ENCODE measurements around the gene WDFY3. TPM values are rescaled to one million over a fixed set of nuclear protein-coding genes. Genes with fewer than 3 reads are reported as not detected.
"Not testable (repeated sequence)": the region's sequence is repeated elsewhere in the genome, so short reads cannot be mapped to it uniquely, and the experiment has no call there.

The WDFY3 gene
- total and polyA plus RNA-seq, 9 donors, result 13.2 to 90.0 (median 77.4) TPM

DNA sequence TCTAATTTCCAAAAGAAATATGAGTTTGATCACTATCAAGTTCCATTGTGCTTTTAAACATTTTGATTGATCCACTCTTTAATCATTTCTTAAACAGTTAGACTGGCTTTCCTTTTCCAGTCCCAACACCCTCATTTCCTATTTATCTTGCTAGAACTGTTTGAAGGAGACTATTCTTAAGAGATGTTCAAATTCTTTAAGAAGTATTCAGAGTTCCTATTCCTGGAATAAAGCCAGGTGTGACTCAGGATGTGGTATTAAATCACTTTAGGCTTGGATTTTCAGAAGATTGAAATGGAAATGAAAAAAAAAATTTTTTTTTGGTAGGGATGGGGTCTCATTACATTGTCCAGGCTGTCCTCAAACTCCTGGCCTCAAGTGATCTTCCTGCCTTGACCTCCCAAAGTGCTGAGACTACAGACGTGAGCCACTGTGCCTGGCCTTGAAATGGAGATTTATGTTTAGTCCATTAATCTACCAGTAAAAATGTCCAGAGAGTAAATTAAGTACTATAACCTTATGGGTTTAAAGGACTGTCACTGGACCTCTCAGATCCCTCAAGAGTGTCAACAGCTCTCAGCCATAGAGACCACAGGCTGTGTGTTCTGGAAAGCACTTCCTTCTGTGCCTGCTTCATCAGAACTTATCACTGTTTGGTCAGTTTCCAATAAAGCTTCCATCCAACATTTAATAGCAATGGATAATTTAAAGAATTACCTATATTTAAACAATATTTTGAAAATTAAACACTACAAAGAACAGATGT is 292.8 kb downstream of the WDFY3 start:
- intact Hi-C loops (cut with DNase I), result no loop called here
- Histone ChIP-seq H3K9me3 (no peaks in the 10 kb centered on the region), H3K36me3 (no peaks in the 10 kb centered on the region), H3K27me3 (no peaks in the 10 kb centered on the region), H3K4me1 (ENCODE audit: insufficient read depth) (no peaks in the 10 kb centered on the region), H3K27ac (no peak overlapping the region), H3K4me3 (no peak overlapping the region)
- 16 to 34% (median 24%) methylated on average over 1 of the region's 1 CpG for WGBS, 3 donors
- TF ChIP-seq, protein P1, sequence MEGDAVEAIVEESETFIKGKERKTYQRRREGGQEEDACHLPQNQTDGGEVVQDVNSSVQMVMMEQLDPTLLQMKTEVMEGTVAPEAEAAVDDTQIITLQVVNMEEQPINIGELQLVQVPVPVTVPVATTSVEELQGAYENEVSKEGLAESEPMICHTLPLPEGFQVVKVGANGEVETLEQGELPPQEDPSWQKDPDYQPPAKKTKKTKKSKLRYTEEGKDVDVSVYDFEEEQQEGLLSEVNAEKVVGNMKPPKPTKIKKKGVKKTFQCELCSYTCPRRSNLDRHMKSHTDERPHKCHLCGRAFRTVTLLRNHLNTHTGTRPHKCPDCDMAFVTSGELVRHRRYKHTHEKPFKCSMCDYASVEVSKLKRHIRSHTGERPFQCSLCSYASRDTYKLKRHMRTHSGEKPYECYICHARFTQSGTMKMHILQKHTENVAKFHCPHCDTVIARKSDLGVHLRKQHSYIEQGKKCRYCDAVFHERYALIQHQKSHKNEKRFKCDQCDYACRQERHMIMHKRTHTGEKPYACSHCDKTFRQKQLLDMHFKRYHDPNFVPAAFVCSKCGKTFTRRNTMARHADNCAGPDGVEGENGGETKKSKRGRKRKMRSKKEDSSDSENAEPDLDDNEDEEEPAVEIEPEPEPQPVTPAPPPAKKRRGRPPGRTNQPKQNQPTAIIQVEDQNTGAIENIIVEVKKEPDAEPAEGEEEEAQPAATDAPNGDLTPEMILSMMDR (IDR thresholded peaks at IDR 0.05), result no peak
- TF ChIP-seq POLR2A (IDR thresholded peaks at IDR 0.05) (no peak), EP300 (IDR thresholded peaks at IDR 0.05) (no peak)
- no peak for DNase-seq

DNA sequence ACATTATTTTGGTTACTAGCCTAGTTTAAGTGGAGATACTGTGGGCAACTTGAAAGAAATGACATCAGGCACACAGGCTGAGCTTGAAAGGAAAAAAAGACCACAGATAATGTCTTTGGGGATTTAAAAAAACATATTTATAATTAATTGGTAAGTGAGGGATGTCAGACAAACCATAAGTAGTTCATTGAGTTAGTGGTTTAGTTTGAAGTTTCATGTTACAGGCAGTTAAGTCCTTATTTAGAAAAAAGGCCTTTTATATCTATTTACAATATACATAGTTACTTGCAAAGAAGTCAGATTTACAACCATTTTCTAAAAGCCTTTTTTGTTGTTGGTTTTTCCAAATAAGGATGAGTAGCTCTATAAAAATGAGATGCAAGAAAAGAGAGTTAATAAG is 294.3 kb downstream of the WDFY3 start:
- intact Hi-C loops (cut with DNase I), result no loop called here
- Histone ChIP-seq H3K27ac (no peak overlapping the region), H3K4me3 (no peak overlapping the region), H3K9me3 (no peaks in the 10 kb centered on the region), H3K36me3 (no peaks in the 10 kb centered on the region), H3K4me1 (ENCODE audit: insufficient read depth) (no peaks in the 10 kb centered on the region), H3K27me3 (no peaks in the 10 kb centered on the region)
- TF ChIP-seq, protein P1 (IDR thresholded peaks at IDR 0.05), result no peak
- TF ChIP-seq EP300 (IDR thresholded peaks at IDR 0.05) (no peak), POLR2A (IDR thresholded peaks at IDR 0.05) (no peak)
- DNase-seq, result no peak

DNA sequence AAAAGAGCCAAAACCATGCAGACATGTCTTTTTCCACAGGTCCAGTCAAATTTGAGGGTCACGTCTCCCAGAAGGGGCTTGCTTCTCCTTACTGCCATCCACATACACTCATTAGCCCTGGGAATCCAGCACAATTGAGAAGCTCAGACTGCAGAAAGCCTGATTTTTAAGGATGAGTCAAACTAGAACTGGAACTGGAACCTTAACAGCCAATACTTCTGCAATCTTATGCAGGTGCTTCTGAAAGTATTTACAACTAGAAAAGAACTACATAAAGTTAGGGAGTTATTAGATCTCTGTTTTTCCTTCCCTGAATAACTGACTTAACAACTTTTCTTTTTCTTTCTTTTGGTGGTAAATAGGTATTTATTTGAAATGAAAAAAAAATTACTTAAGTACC is 297.3 kb downstream of the WDFY3 start:
- no peaks in the 10 kb centered on the region for H3K36me3 ChIP-seq
- TF ChIP-seq, protein P1 (IDR thresholded peaks at IDR 0.05), result no peak
- TF ChIP-seq EP300 (IDR thresholded peaks at IDR 0.05) (no peak), POLR2A (IDR thresholded peaks at IDR 0.05) (no peak)
- WGBS, 3 donors, result 93 to 97% (median 96%) methylated on average over 1 of the region's 1 CpG
- H3K27ac ChIP-seq, result no peak overlapping the region
- intact Hi-C loops (cut with DNase I), result no loop called here
- no peaks in the 10 kb centered on the region for H3K9me3 ChIP-seq
- no peaks in the 10 kb centered on the region for H3K27me3 ChIP-seq
- DNase-seq, result no peak
- H3K4me1 ChIP-seq (ENCODE audit: insufficient read depth), result no peaks in the 10 kb centered on the region
- H3K4me3 ChIP-seq, result no peak overlapping the region

DNA sequence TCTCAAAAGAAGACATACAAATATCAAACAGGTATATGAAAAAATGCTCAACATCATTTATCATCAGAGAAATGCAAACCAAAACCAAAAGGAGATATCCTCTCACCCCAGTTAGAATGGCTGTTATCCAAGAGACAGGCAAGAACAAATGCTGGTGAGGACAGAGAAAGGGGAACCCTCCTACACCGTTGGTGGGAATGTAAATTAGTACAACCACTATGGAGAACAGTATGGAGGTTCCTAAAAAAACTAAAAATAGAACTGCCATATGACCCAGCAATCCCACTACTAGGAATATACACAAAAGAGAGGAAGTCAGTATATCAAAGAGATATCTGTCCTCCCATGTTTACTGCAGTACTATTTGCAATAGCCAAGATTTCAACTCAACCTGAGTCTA is 300.1 kb downstream of the WDFY3 start:
- intact Hi-C loops (cut with DNase I), result no loop called here
- Histone ChIP-seq H3K4me3 (no peak overlapping the region), H3K27me3 (no peaks in the 10 kb centered on the region), H3K36me3 (no peaks in the 10 kb centered on the region), H3K4me1 (ENCODE audit: insufficient read depth) (peaks cover 2% of the 10 kb centered on the region), H3K9me3 (no peaks in the 10 kb centered on the region), H3K27ac (no peak overlapping the region)
- no peak for TF ChIP-seq POLR2A (IDR thresholded peaks at IDR 0.05)
- TF ChIP-seq, protein P1 (IDR thresholded peaks at IDR 0.05), result no peak
- no peak for TF ChIP-seq EP300 (IDR thresholded peaks at IDR 0.05)
- WGBS, 3 donors, result 94 to 100% (median 97%) methylated on average over 1 of the region's 1 CpG
- DNase-seq, result no peak

DNA sequence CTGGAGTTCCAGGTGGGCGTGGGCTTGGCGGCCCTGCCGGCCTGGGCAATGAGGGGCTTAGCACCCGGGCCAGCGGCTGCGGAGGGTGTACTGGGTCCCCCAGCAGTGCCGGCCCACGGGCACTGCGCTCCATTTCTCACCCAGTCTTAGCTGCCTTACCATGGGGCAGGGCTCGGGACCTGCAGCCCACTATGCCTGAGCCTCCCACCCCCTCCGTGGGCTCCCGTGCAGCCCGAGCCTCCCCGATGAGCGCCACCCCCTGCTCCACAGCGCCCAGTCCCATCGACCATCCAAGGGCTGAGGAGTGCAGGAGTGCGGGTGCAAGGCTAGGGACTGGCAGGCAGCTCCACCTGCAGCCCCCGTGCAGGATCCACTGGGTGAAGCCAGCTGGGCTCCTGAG is 301.7 kb downstream of the WDFY3 start:
- intact Hi-C loops (cut with DNase I), result not testable (repeated sequence)

More for the DNA sequence above, 301.7 kb downstream of the WDFY3 start:
- H3K36me3 ChIP-seq; H3K4me3 ChIP-seq; H3K27ac ChIP-seq; H3K9me3 ChIP-seq; H3K4me1 ChIP-seq (ENCODE audit: insufficient read depth); H3K27me3 ChIP-seq; DNase-seq: not testable (repeated sequence)
- 96 to 99% (median 99%) methylated on average over 19 of the region's 19 CpGs for WGBS, 3 donors
